HEK293 (cell line): ENCODE data around the gene SOX6.

Experiments used
- CTCF ChIA-PET: fragments of 350-600 bp; formaldehyde crosslinking; extraction: SDS; loops from one replicate; lab custom pipeline; 2021; ENCODE audit warnings: antibody characterized with exemption; lab: Yijun Ruan, JAX
- POLR2A ChIA-PET: fragments of 300-600 bp; formaldehyde crosslinking; extraction: SDS; loops from one replicate; lab custom pipeline; 2020; ENCODE audit warnings: antibody characterized with exemption, inconsistent platforms; lab: Yijun Ruan, JAX
- H3K27ac ChIP-seq: fragments of 200-500 bp; sonication (Bioruptor generic); 2 replicates; pipeline ENCODE4 v1.5.1; 2014; ENCODE audit warnings: low read depth, low read length, control low read depth, inconsistent platforms; ENCODE audit errors: extremely low read depth
- H3K36me3 ChIP-seq, 2 experiments: fragments of 200-500 bp in 1 of 2; sonication (Bioruptor generic) in 1 of 2; 1 replicate in 1 of 2; 2 replicates in 1 of 2; pipeline ENCODE4 v1.5.1; 2014 to 2017; ENCODE audit warnings: inconsistent platforms in 2 of 2, low read length in 2 of 2; ENCODE audit not compliant: control insufficient read depth in 2 of 2, insufficient read depth in 1 of 2
- H3K4me1 ChIP-seq: fragments of 200-500 bp; sonication (Bioruptor generic); 2 replicates; pipeline ENCODE4 v1.5.1; 2014; ENCODE audit warnings: mild to moderate bottlenecking, low read length, inconsistent platforms; ENCODE audit not compliant: control insufficient read depth, insufficient read depth
- H3K4me3 ChIP-seq: 2 replicates; pipeline ENCODE4 v1.5.1; 2011; ENCODE audit warnings: low read depth, mild to moderate bottlenecking, control low read depth, low read length, moderate library complexity
- H3K9me3 ChIP-seq: fragments of 200-500 bp; sonication (Bioruptor generic); 2 replicates; pipeline ENCODE4 v1.5.1; 2014; ENCODE audit warnings: low read depth, low read length, inconsistent platforms; ENCODE audit not compliant: control insufficient read depth, insufficient read depth
- MEIS1 ChIP-seq: sonication (generic); formaldehyde crosslinking; IDR thresholded peaks from 2 replicates; pipeline ENCODE4 v1.8.1; 2022; ENCODE audit warnings: missing genetic modification reagents, mild to moderate bottlenecking, borderline replicate concordance
- MZF1 ChIP-seq: fragments of 450-650 bp; formaldehyde crosslinking; IDR thresholded peaks from 2 replicates; pipeline ENCODE4 v1.5.1; 2017; ENCODE audit warnings: missing biosample characterization, missing genetic modification characterization, borderline replicate concordance
- OVOL3 ChIP-seq: fragments of 450-650 bp; formaldehyde crosslinking; IDR thresholded peaks from 2 replicates; pipeline ENCODE4 v1.5.1; 2016; ENCODE audit warnings: missing biosample characterization, missing genetic modification characterization
- ZIC2 ChIP-seq: fragments of 450-650 bp; formaldehyde crosslinking; IDR thresholded peaks from 2 replicates; pipeline ENCODE4 v1.5.1; 2016; ENCODE audit warnings: missing biosample characterization, missing genetic modification characterization
- ZNF132 ChIP-seq: fragments of 450-650 bp; formaldehyde crosslinking; IDR thresholded peaks from 2 replicates; pipeline ENCODE4 v1.5.1; 2017; ENCODE audit warnings: missing biosample characterization, missing genetic modification characterization, borderline replicate concordance
- ZNF311 ChIP-seq: fragments of 450-650 bp; formaldehyde crosslinking; IDR thresholded peaks from 2 replicates; pipeline ENCODE4 v1.5.1; 2017; ENCODE audit warnings: missing biosample characterization, missing genetic modification characterization, borderline replicate concordance
- ZNF341 ChIP-seq: fragments of 450-650 bp; formaldehyde crosslinking; IDR thresholded peaks from 2 replicates; pipeline ENCODE4; 2016; ENCODE audit warnings: low read depth, missing biosample characterization, missing genetic modification characterization
- ZNF433 ChIP-seq: fragments of 450-650 bp; formaldehyde crosslinking; IDR thresholded peaks from 2 replicates; pipeline ENCODE4 v1.5.1; 2016; ENCODE audit warnings: missing biosample characterization, missing genetic modification characterization, low read depth
- ZNF548 ChIP-seq: fragments of 450-650 bp; formaldehyde crosslinking; IDR thresholded peaks from 2 replicates; pipeline ENCODE4 v1.5.1; 2016; ENCODE audit warnings: missing biosample characterization, missing genetic modification characterization
- ZNF558 ChIP-seq: fragments of 450-650 bp; formaldehyde crosslinking; IDR thresholded peaks from 2 replicates; pipeline ENCODE4 v1.5.1; 2016; ENCODE audit warnings: missing biosample characterization, missing genetic modification characterization
- ZNF560 ChIP-seq: fragments of 450-650 bp; formaldehyde crosslinking; IDR thresholded peaks from 2 replicates; pipeline ENCODE4 v1.5.1; 2017; ENCODE audit warnings: missing biosample characterization, missing genetic modification characterization, borderline replicate concordance
- ZNF561 ChIP-seq: fragments of 450-650 bp; IDR thresholded peaks from 2 replicates; pipeline ENCODE4 v1.5.1; 2018; ENCODE audit warnings: missing biosample characterization, missing genetic modification characterization, borderline replicate concordance
- ZNF571 ChIP-seq: fragments of 450-650 bp; formaldehyde crosslinking; IDR thresholded peaks from 2 replicates; pipeline ENCODE4 v1.5.0; 2017; ENCODE audit warnings: missing biosample characterization, missing genetic modification characterization
- ZNF654 ChIP-seq: fragments of 450-650 bp; formaldehyde crosslinking; IDR thresholded peaks from 2 replicates; pipeline ENCODE4 v1.5.1; 2016; ENCODE audit warnings: low read depth, missing biosample characterization, missing genetic modification characterization
- TF ChIP-seq, protein P1 (sequence below): fragments of 450-650 bp; formaldehyde crosslinking; IDR thresholded peaks from 2 replicates; pipeline ENCODE4; 2016; ENCODE audit warnings: missing biosample characterization, missing genetic modification characterization
- TF ChIP-seq, protein P2 (sequence below): fragments of 450-650 bp; formaldehyde crosslinking; IDR thresholded peaks from 2 replicates; pipeline ENCODE4 v1.5.1; 2016; ENCODE audit warnings: missing biosample characterization, missing genetic modification characterization
- TF ChIP-seq, protein P3 (sequence below): fragments of 450-650 bp; formaldehyde crosslinking; IDR thresholded peaks from 2 replicates; pipeline ENCODE4 v1.5.1; 2016; ENCODE audit warnings: missing biosample characterization, missing genetic modification characterization
- TF ChIP-seq, protein P4 (sequence below): IDR thresholded peaks from 2 replicates; pipeline ENCODE4 v1.6.1; 2011; ENCODE audit warnings: mild to moderate bottlenecking, low read depth, low read length, borderline replicate concordance
- TF ChIP-seq, protein P5 (sequence below): fragments of 450-650 bp; formaldehyde crosslinking; IDR thresholded peaks from 2 replicates; pipeline ENCODE4 v1.5.1; 2016; ENCODE audit warnings: missing biosample characterization, missing genetic modification characterization
- TF ChIP-seq, protein P6 (sequence below): fragments of 450-650 bp; formaldehyde crosslinking; IDR thresholded peaks from 2 replicates; pipeline ENCODE4 v1.5.1; 2017; ENCODE audit warnings: missing biosample characterization, missing genetic modification characterization

The SOX6 gene

DNA sequence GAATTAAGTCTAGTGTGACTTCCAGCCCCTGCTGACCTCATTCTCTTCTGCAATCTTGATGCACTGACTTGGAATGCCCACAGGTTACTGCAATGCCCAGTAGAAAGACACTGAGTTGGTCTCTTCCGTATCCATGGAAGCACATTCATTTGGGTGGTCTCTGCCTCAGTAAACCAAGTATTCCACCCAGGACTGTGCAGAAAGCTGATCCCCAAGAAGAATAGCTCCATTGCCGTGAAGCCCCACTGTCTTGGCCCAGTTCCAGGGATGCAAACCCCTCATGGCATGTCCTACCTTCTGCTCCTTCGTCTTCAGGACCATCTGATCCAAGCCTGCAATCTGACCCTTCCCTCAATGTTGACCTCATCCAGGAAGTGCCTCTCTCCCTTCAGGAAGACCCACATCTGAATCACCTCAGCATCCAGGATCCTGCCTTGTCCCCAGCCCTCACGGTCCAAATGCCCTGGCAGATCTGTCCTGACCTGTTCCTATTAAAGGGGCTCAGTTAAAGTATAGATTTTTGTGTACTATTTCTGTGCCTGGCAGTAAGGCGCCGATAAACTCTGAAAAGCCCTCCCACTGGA is 425.8 kb downstream of the SOX6 start:
- no peak overlapping the region for H3K4me3 ChIP-seq
- CTCF ChIA-PET = interaction anchor here (0.6 kb wide), 1 partner anchor 25 kb away, joined by 3 read pairs; no protein-coding TSS in a partner anchor
- POLR2A ChIA-PET = no interaction called here
- H3K4me1 ChIP-seq = no peaks in the 10 kb centered on the region
- H3K27ac ChIP-seq = no peak overlapping the region
- no peaks in the 10 kb centered on the region for H3K9me3 ChIP-seq
- H3K36me3 ChIP-seq = no peaks in the 10 kb centered on the region
- TF ChIP-seq ZNF654 = no peak
- TF ChIP-seq, protein P1, sequence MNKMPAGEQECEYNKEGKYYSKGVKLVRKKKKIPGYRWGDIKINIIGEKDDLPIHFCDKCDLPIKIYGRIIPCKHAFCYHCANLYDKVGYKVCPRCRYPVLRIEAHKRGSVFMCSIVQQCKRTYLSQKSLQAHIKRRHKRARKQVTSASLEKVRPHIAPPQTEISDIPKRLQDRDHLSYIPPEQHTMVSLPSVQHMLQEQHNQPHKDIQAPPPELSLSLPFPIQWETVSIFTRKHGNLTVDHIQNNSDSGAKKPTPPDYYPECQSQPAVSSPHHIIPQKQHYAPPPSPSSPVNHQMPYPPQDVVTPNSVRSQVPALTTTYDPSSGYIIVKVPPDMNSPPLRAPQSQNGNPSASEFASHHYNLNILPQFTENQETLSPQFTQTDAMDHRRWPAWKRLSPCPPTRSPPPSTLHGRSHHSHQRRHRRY (tag by site-specific recombination) = no peak
- TF ChIP-seq ZNF571 (tag by site-specific recombination) = no peak
- no peak for TF ChIP-seq MZF1
- no peak for TF ChIP-seq ZNF433 (tag by site-specific recombination)
- TF ChIP-seq, all 188 proteins: peak for 0

DNA sequence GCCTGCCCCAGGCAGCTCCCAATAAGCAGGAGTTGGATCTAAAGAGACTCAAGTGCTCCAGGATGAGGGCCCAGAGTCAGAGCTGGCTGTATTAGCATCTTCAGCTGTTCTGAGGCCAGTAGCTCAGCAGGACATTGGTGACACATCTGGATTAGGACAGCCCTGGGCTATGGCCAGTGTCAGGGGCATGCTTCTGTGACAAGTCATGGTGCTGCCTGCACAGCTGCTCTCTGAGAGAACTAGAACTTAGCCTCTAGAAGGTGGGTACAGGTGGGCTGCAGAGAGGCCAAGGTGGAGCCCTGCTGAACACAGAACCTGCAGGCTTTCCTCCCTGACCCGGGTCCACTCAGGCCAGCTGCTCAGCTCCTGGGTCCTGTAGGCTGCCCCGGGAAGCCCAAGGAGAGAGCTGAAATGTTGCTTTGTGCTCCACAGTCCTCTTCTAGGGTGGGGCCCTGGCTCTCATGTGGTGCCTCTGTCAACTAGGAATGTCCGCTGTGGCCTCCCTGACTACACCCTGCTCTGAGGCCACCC is 426.9 kb downstream of the SOX6 start:
- POLR2A ChIA-PET = no interaction called here
- CTCF ChIA-PET = no interaction called here
- Histone ChIP-seq H3K27ac (no peak overlapping the region), H3K4me1 (no peaks in the 10 kb centered on the region), H3K36me3 (no peaks in the 10 kb centered on the region), H3K4me3 (no peak overlapping the region)
- TF ChIP-seq ZNF132 (tag by site-specific recombination) = no peak
- TF ChIP-seq, protein P2, sequence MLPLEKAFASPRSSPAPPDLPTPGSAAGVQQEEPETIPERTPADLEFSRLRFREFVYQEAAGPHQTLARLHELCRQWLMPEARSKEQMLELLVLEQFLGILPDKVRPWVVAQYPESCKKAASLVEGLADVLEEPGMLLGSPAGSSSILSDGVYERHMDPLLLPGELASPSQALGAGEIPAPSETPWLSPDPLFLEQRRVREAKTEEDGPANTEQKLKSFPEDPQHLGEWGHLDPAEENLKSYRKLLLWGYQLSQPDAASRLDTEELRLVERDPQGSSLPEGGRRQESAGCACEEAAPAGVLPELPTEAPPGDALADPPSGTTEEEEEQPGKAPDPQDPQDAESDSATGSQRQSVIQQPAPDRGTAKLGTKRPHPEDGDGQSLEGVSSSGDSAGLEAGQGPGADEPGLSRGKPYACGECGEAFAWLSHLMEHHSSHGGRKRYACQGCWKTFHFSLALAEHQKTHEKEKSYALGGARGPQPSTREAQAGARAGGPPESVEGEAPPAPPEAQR (tag by site-specific recombination) = no peak
- TF ChIP-seq, all 188 proteins: peak for 0
- no peaks in the 10 kb centered on the region for H3K9me3 ChIP-seq

DNA sequence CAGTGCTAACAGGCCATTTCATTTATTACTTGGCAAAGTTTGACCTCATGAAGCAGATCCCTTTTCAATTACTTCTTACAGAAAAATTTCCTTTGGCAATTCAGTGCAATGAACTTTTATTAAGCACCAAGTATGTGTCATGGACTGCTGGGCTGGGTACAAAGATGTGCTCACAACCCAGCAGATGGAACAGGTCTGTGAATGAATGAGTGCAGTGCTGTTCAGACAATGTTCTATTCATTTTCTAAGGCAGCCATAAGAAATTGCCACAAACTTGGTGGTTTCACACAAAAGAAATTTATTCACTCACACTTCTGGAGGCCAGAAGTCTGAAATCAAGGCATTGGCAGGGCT is 428.5 kb downstream of the SOX6 start:
- H3K27ac ChIP-seq = no peak overlapping the region
- CTCF ChIA-PET = interaction anchor here (0.9 kb wide), 1 partner anchor 22 kb away, joined by 3 read pairs; no protein-coding TSS in a partner anchor
- POLR2A ChIA-PET = no interaction called here
- H3K36me3 ChIP-seq = no peaks in the 10 kb centered on the region
- H3K9me3 ChIP-seq = no peaks in the 10 kb centered on the region
- no peaks in the 10 kb centered on the region for H3K4me1 ChIP-seq
- no peak overlapping the region for H3K4me3 ChIP-seq
- TF ChIP-seq, protein P1 (tag by site-specific recombination) = no peak
- TF ChIP-seq, protein P3, sequence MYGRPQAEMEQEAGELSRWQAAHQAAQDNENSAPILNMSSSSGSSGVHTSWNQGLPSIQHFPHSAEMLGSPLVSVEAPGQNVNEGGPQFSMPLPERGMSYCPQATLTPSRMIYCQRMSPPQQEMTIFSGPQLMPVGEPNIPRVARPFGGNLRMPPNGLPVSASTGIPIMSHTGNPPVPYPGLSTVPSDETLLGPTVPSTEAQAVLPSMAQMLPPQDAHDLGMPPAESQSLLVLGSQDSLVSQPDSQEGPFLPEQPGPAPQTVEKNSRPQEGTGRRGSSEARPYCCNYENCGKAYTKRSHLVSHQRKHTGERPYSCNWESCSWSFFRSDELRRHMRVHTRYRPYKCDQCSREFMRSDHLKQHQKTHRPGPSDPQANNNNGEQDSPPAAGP (tag by site-specific recombination) = no peak
- TF ChIP-seq MEIS1 (CRISPR knock-in tag) (no peak), ZNF558 (no peak), OVOL3 (no peak), ZNF561 (tag by site-specific recombination) (no peak), ZNF560 (tag by site-specific recombination) (no peak), ZNF341 (tag by site-specific recombination) (no peak), ZIC2 (tag by site-specific recombination) (no peak), ZNF311 (no peak), ZNF548 (tag by site-specific recombination) (no peak)
- TF ChIP-seq, protein P4, sequence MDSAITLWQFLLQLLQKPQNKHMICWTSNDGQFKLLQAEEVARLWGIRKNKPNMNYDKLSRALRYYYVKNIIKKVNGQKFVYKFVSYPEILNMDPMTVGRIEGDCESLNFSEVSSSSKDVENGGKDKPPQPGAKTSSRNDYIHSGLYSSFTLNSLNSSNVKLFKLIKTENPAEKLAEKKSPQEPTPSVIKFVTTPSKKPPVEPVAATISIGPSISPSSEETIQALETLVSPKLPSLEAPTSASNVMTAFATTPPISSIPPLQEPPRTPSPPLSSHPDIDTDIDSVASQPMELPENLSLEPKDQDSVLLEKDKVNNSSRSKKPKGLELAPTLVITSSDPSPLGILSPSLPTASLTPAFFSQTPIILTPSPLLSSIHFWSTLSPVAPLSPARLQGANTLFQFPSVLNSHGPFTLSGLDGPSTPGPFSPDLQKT = no peak
- TF ChIP-seq, protein P5, sequence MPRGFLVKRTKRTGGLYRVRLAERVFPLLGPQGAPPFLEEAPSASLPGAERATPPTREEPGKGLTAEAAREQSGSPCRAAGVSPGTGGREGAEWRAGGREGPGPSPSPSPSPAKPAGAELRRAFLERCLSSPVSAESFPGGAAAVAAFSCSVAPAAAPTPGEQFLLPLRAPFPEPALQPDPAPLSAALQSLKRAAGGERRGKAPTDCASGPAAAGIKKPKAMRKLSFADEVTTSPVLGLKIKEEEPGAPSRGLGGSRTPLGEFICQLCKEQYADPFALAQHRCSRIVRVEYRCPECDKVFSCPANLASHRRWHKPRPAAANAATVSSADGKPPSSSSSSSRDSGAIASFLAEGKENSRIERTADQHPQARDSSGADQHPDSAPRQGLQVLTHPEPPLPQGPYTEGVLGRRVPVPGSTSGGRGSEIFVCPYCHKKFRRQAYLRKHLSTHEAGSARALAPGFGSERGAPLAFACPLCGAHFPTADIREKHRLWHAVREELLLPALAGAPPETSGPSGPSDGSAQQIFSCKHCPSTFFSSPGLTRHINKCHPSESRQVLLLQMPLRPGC (tag by site-specific recombination) = no peak
- TF ChIP-seq, protein P6, sequence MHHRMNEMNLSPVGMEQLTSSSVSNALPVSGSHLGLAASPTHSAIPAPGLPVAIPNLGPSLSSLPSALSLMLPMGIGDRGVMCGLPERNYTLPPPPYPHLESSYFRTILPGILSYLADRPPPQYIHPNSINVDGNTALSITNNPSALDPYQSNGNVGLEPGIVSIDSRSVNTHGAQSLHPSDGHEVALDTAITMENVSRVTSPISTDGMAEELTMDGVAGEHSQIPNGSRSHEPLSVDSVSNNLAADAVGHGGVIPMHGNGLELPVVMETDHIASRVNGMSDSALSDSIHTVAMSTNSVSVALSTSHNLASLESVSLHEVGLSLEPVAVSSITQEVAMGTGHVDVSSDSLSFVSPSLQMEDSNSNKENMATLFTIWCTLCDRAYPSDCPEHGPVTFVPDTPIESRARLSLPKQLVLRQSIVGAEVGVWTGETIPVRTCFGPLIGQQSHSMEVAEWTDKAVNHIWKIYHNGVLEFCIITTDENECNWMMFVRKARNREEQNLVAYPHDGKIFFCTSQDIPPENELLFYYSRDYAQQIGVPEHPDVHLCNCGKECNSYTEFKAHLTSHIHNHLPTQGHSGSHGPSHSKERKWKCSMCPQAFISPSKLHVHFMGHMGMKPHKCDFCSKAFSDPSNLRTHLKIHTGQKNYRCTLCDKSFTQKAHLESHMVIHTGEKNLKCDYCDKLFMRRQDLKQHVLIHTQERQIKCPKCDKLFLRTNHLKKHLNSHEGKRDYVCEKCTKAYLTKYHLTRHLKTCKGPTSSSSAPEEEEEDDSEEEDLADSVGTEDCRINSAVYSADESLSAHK = no peak
